Epithelial cell of esophagus (primary cell): ENCODE measurements around the gene AQP5.

ENCODE experiments used
- DNase-seq: peaks from one replicate; pipeline ENCODE4 v3.0.0; 2010; ENCODE audit warnings: low read depth
- H3K4me3 ChIP-seq: 2 replicates; pipeline ENCODE4 v1.5.1; 2011; ENCODE audit warnings: mild to moderate bottlenecking, low read length, control low read depth
- CTCF ChIP-seq: IDR thresholded peaks from 2 replicates; pipeline ENCODE4 v1.5.1; 2011; ENCODE audit warnings: low read depth, mild to moderate bottlenecking, low read length, control low read depth, inconsistent platforms; ENCODE audit not compliant: insufficient read depth; ENCODE audit errors: missing control alignments

Gene AQP5

GRCh38 chr12:50006280-50006679, 44.6 kb downstream of the AQP5 start:
- no peak for DNase-seq
- TF ChIP-seq CTCF: no peak
- no peak overlapping the region for H3K4me3 ChIP-seq

- H3K4me3 ChIP-seq: no peak overlapping the region
- peak; percentile 21 for DNase-seq
- TF ChIP-seq CTCF: no peak
Observed at GRCh38 chr12:50006754-50007442, 45.2 kb downstream of the AQP5 start.

GRCh38 chr12:50013361-50014147, 51.9 kb downstream of the AQP5 start:
- no peak overlapping the region for H3K4me3 ChIP-seq
- no peak for DNase-seq

GRCh38 chr12:50014342-50014741, 52.7 kb downstream of the AQP5 start:
- no peak overlapping the region for H3K4me3 ChIP-seq
- no peak for DNase-seq
- no peak for TF ChIP-seq CTCF

More at GRCh38 chr12:50013361-50014147, 51.9 kb downstream of the AQP5 start:
- no peak for TF ChIP-seq CTCF
